Astrocyte (in vitro differentiated cells and primary cell): ENCODE results near the gene FBXW10B.
"Not testable (repeated sequence)": the region's sequence is repeated elsewhere in the genome, so short reads cannot be mapped to it uniquely, and the experiment has no call there.

Source experiments
- CTCF ChIP-seq: IDR thresholded peaks from 2 replicates; pipeline ENCODE4 v1.5.1; 2011; ENCODE audit warnings: low read depth, mild to moderate bottlenecking, inconsistent platforms, low read length, moderate library complexity; ENCODE audit not compliant: insufficient read depth
- EZH2 ChIP-seq: IDR thresholded peaks from 2 replicates; pipeline ENCODE4 v1.6.1; 2012; ENCODE audit warnings: mild to moderate bottlenecking, low read length, inconsistent platforms; ENCODE audit not compliant: insufficient read depth

- TF ChIP-seq CTCF, EZH2: not testable (repeated sequence)
These were observed 38.0 kb downstream of the FBXW10B start for GRCh38 chr17:15581462-15581861.
